OCI-LY3 (cell line): ENCODE results near the gene KCNK5.

Experiments used
- H2AFZ ChIP-seq: fragments of 200-600, 300-600 bp; shearing (Covaris generic); 2 replicates; pipeline ENCODE4 v1.6.0; 2014; ENCODE audit warnings: antibody characterized with exemption, low read depth, low read length
- H3K27ac ChIP-seq: fragments of 200-600, 300-600 bp; sonication (generic); 2 replicates; pipeline ENCODE4 v1.5.1; 2014; ENCODE audit warnings: mild to moderate bottlenecking, low read length, moderate library complexity, mixed read lengths
- H3K27me3 ChIP-seq: fragments of 200-600, 300-600 bp; sonication (generic); 2 replicates; pipeline ENCODE4 v1.6.1; 2014; ENCODE audit warnings: low read depth, low read length, mixed read lengths
- H3K36me3 ChIP-seq: fragments of 200-600, 300-600 bp; sonication (generic); replicated peaks from 2 replicates; pipeline ENCODE3; 2014; ENCODE audit warnings: low read depth, low read length, mixed read lengths
- H3K4me1 ChIP-seq: fragments of 300-600, 200-600 bp; sonication (generic); 2 replicates; pipeline ENCODE4 v1.6.1; 2014; ENCODE audit warnings: low read length, mixed read lengths
- H3K4me2 ChIP-seq: fragments of 200-600, 300-600 bp; sonication (generic); 2 replicates; pipeline ENCODE4 v1.6.1; 2014; ENCODE audit warnings: low read length, mixed read lengths
- H3K4me3 ChIP-seq: fragments of 300-600, 200-600 bp; sonication (generic); 2 replicates; pipeline ENCODE4 v1.5.1; 2014; ENCODE audit warnings: antibody characterized with exemption, mild to moderate bottlenecking, low read length, moderate library complexity
- H3K79me2 ChIP-seq: fragments of 300-600, 200-600 bp; shearing (Covaris generic); 2 replicates; pipeline ENCODE4 v1.6.1; 2014; ENCODE audit warnings: mild to moderate bottlenecking, low read length, mixed read lengths
- H3K9ac ChIP-seq: fragments of 300-600, 200-600 bp; shearing (Covaris generic); 2 replicates; pipeline ENCODE4 v1.6.0; 2014; ENCODE audit warnings: mild to moderate bottlenecking, low read length, moderate library complexity
- H3K9me3 ChIP-seq: fragments of 200-600, 300-600 bp; shearing (Covaris generic); 2 replicates; pipeline ENCODE4 v1.6.1; 2014; ENCODE audit warnings: low read length, mixed read lengths; ENCODE audit not compliant: insufficient read depth
- H4K20me1 ChIP-seq: fragments of 200-600, 300-600 bp; sonication (generic); 2 replicates; pipeline ENCODE4 v1.6.1; 2016; ENCODE audit warnings: low read length, mixed read lengths; ENCODE audit not compliant: insufficient read depth
- EZH2phosphoT487 ChIP-seq: fragments of 200-600 bp; shearing (Covaris generic); IDR thresholded peaks from 2 replicates; pipeline ENCODE4 v1.6.1; 2018; ENCODE audit warnings: antibody characterized with exemption, mixed run types, low read depth
- TF ChIP-seq, protein P1 (sequence below): fragments of 200-600, 300-600 bp; sonication (generic); IDR thresholded peaks from 2 replicates; pipeline ENCODE4 v1.5.1; 2014; ENCODE audit warnings: antibody characterized with exemption, low read length, low read depth

KCNK5 gene

DNA sequence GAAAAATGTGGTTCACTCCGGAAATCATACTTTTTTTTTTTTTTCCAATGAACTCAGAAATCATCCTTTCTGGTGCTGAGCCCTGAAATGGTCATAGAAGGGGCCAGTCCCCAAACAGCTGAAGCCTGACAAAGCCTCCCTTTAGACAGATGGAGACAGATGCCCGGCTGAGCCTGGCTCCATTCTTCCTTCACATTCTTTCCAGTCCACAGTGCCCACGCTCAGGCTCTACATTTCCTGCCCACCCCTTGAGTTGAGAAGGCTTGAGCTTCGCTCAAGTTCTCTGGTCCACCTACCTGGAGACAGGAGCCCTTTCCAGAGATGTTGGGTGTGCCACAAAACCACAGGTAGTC lies 41.2 kb downstream of the KCNK5 start:
- no peak overlapping the region for H3K27ac ChIP-seq
- TF ChIP-seq, protein P1, sequence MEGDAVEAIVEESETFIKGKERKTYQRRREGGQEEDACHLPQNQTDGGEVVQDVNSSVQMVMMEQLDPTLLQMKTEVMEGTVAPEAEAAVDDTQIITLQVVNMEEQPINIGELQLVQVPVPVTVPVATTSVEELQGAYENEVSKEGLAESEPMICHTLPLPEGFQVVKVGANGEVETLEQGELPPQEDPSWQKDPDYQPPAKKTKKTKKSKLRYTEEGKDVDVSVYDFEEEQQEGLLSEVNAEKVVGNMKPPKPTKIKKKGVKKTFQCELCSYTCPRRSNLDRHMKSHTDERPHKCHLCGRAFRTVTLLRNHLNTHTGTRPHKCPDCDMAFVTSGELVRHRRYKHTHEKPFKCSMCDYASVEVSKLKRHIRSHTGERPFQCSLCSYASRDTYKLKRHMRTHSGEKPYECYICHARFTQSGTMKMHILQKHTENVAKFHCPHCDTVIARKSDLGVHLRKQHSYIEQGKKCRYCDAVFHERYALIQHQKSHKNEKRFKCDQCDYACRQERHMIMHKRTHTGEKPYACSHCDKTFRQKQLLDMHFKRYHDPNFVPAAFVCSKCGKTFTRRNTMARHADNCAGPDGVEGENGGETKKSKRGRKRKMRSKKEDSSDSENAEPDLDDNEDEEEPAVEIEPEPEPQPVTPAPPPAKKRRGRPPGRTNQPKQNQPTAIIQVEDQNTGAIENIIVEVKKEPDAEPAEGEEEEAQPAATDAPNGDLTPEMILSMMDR: no peak
- TF ChIP-seq EZH2phosphoT487: no peak
- H3K4me1 ChIP-seq: no peaks in the 10 kb centered on the region
- no peaks in the 10 kb centered on the region for H3K27me3 ChIP-seq
- no peak overlapping the region for H3K4me2 ChIP-seq
- H3K36me3 ChIP-seq: no peaks in the 10 kb centered on the region
- H3K9me3 ChIP-seq: no peaks in the 10 kb centered on the region
- no peak overlapping the region for H2AFZ ChIP-seq
- H4K20me1 ChIP-seq: no peaks in the 10 kb centered on the region
- no peak overlapping the region for H3K4me3 ChIP-seq
- no peak overlapping the region for H3K9ac ChIP-seq
- H3K79me2 ChIP-seq: no peaks in the 10 kb centered on the region

DNA sequence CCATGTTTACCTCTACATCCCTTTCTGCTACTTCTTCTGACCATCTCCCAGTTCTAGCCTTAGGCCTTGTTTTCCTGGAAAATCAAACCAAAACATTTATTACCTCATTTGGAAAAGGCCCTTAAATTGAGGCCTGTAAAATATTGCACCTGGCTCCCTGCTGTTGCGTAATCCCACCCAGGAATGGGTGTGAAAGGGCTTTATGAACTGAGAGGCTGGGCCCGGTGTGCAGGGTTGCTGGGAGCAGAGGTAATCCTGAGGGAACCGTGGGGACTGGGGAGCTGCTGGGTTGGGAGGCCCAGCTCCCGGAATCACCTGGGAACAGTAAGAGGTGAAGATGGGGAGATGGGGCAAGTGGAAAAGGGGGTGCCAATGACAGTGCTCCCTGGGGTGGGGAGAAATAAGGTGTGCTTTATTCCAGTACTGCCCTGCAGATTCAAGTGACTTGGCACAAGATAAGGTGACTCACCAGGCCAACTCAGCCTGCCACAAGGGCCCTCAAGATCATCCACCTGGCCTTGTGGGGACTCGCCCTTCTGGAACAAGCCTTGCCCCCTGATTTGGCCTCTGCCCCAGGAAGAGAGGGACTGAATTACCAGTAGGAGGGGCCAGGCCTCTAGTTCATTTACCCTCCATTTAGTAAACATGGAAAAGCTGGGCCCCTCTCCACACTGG lies 44.2 kb downstream of the KCNK5 start:
- no peak for TF ChIP-seq EZH2phosphoT487
- TF ChIP-seq, protein P1: no peak
- H3K79me2 ChIP-seq: no peaks in the 10 kb centered on the region
- no peaks in the 10 kb centered on the region for H3K27me3 ChIP-seq
- no peaks in the 10 kb centered on the region for H3K4me1 ChIP-seq
- no peak overlapping the region for H3K9ac ChIP-seq
- H3K27ac ChIP-seq: no peak overlapping the region
- H3K9me3 ChIP-seq: no peaks in the 10 kb centered on the region
- no peak overlapping the region for H2AFZ ChIP-seq
- H3K36me3 ChIP-seq: no peaks in the 10 kb centered on the region
- H3K4me3 ChIP-seq: no peak overlapping the region
- H3K4me2 ChIP-seq: no peak overlapping the region
- no peaks in the 10 kb centered on the region for H4K20me1 ChIP-seq

DNA sequence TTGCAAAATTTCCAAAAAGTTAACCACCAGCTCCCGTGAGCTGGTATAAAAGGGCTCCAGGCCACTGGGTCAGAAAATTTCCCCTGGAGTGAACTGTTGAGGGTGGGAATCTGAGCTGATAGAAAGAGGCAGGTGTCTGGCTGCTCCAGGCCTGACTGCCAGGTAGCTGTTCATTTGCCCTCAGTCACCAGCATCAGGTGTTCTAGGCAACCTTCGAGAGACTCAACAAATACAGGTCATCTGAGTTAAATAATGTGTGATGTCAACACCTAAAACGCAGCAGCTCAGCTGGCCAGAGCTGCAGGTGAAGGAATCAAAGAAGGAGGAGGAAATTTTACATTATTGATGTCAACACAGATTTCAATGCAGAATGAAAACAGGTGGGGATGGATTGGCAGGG lies 46.7 kb downstream of the KCNK5 start:
- Histone ChIP-seq H3K36me3 (no peaks in the 10 kb centered on the region), H3K79me2 (no peaks in the 10 kb centered on the region), H3K4me2 (no peak overlapping the region), H3K27me3 (0 out of 2 replicates have a peak, but pooled peaks cover 4% of the 10 kb centered on the region), H3K4me1 (no peaks in the 10 kb centered on the region), H2AFZ (no peak overlapping the region), H4K20me1 (no peaks in the 10 kb centered on the region), H3K9me3 (peaks cover under 1% of the 10 kb centered on the region; the same call in 1 of the 2 replicates), H3K27ac (no peak overlapping the region), H3K4me3 (no peak overlapping the region), H3K9ac (no peak overlapping the region)
- no peak for TF ChIP-seq EZH2phosphoT487
- TF ChIP-seq, protein P1: no peak

DNA sequence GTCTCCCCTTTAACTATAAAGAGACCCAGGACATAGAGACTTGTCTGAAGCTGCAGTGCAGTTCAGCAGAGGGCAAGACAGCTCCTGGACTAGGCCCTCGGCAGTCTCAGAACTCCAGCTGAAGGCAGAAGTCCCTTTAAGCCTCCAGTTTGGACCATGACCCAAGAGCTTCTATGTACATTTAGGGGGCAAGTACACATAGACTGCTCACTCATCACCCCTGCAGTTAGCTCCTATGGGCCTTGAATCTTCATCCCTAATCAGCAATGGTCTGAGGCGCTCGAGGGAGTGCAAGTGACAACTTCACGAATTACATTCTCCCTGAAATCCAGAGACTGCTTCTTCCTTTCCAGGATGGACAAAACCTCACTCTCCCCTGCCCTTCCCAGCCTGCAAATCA lies 47.4 kb downstream of the KCNK5 start:
- Histone ChIP-seq H3K4me2 (no peak overlapping the region), H3K36me3 (no peaks in the 10 kb centered on the region), H3K79me2 (no peaks in the 10 kb centered on the region), H3K9ac (no peak overlapping the region), H4K20me1 (no peaks in the 10 kb centered on the region), H2AFZ (no peak overlapping the region), H3K9me3 (peaks cover 8% of the 10 kb centered on the region; the same call in 1 of the 2 replicates), H3K4me1 (no peaks in the 10 kb centered on the region), H3K4me3 (no peak overlapping the region), H3K27ac (no peak overlapping the region), H3K27me3 (0 out of 2 replicates have a peak, but pooled peaks cover 9% of the 10 kb centered on the region)
- no peak for TF ChIP-seq EZH2phosphoT487
- TF ChIP-seq, protein P1: no peak
